Gastrocnemius medialis (tissue), 4 donors: ENCODE measurements around the gene LRRC15. TPM values are rescaled to one million over a fixed set of nuclear protein-coding genes. Genes with fewer than 3 reads are reported as not detected.

Source experiments
- ATAC-seq, 2 donors: fragments of 150-250 bp; one replicate each; pipeline ENCODE4 v1.9.1; 2016
- DNase-seq, 2 donors: peaks; one replicate each; pipeline ENCODE4 v3.0.0-alpha.2; 2019
- H3K27ac ChIP-seq, 4 donors: fragments of 200-600 bp; sonication (generic); 1 replicate in 1 of 4; 2 replicates in 3 of 4; pipeline ENCODE4 v1.5.1; 2016 to 2018; ENCODE audit warnings: mild to moderate bottlenecking in 2 of 4, moderate library complexity in 1 of 4
- H3K27me3 ChIP-seq, 3 donors: fragments of 200-600 bp; sonication (generic) in 2 of 3; 1 replicate in 1 of 3; 2 replicates in 2 of 3; pipeline versions ENCODE4 v1.5.1 to v1.6.0; 2016 to 2019; ENCODE audit warnings: mild to moderate bottlenecking in 1 of 3, moderate library complexity in 1 of 3
- H3K36me3 ChIP-seq, 2 donors: fragments of 200-600 bp; sonication (generic) in 1 of 2; one replicate each; pipeline ENCODE4 v1.5.1; 2017 to 2018
- H3K4me1 ChIP-seq, 2 donors: fragments of 200-600 bp; sonication (generic) in 1 of 2; one replicate each; pipeline ENCODE4 v1.5.1; 2016 to 2017; ENCODE audit warnings: mild to moderate bottlenecking in 2 of 2
- H3K4me3 ChIP-seq, 4 donors: fragments of 200-600 bp; sonication (generic) in 3 of 4; 1 replicate in 1 of 4; 2 replicates in 3 of 4; pipeline ENCODE4 v1.5.1; 2016 to 2019; ENCODE audit warnings: mild to moderate bottlenecking in 2 of 4
- H3K9me3 ChIP-seq, 3 donors: fragments of 200-600 bp; sonication (generic) in 2 of 3; 1 replicate in 1 of 3; 2 replicates in 2 of 3; pipeline ENCODE4 v1.5.1; 2016 to 2019
- POLR2A ChIP-seq, 2 donors: fragments of 450-650 bp; IDR thresholded peaks; one replicate each; pipeline ENCODE4 v1.6.1; 2017; ENCODE audit warnings: antibody characterized with exemption in 2 of 2, mild to moderate bottlenecking in 2 of 2, moderate library complexity in 2 of 2
- in situ Hi-C, 4 donors: fragments of 200-750 bp; cut with MboI; loops; one replicate each; pipeline versions ENCODE4 v1.15.0 to v1.8.0; 2017; ENCODE audit warnings: low sequenced_read_pairs in 4 of 4
- intact Hi-C: fragments of 100-400 bp; cut with DNase I; formaldehyde crosslinking; loops from one replicate; pipeline ENCODE4 v1.15.1; 2023; ENCODE audit warnings: low total_unique reads
- total RNA-seq, 4 donors: library from RNA; depleted of rRNA; stranded (reverse); fragments of >200 nt; gene quantifications; one replicate each; pipeline versions ENCODE4 v1.1.0 to v1.2.3, GENCODE V29; 2016
- TF ChIP-seq, protein P1 (sequence below), 5 experiments: fragments of 450-650 bp in 3 of 5; fragments of 200-600 bp in 2 of 5; sonication (generic) in 2 of 5; IDR thresholded peaks in 4 of 5; conservative IDR thresholded peaks in 1 of 5; 1 replicate in 4 of 5; 2 replicates in 1 of 5; pipeline ENCODE4 v1.5.1; 2016 to 2019; ENCODE audit warnings: antibody characterized with exemption in 5 of 5, mild to moderate bottlenecking in 3 of 5, moderate library complexity in 3 of 5

LRRC15 gene
- total RNA-seq, 4 donors from 2014 or later: 0.05 TPM; not detected in 3

DNA sequence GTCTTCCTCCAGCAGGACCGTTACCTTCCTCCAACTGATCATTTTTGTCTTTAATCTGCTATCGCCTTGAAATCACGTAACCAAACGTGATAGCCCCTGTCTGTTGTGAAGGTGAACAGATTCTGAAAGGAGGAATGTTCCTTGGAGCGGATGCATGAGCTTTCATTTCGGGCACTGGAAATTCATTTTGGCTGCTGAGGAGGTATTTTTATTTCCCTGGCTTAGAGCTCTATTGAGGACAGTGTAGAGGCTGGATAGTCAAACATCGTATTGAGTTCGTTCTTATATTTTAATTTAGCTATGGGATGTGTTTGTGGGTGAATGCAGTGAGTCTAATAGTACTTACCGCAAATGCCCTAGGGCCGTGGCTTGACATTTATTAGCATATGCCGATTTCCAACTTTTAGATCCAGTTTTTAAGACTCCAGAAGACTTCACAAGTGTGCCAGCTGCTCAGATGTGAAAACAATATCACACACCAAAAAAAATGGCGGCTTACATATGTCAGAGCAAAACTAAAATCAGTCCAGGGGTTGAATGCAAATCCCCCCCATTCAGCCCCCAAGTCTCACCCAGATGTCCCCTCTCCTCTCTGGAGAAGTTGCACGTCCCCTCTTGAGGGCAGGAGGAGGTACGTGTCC lies 40.5 kb downstream of the LRRC15 start:
- peaks cover 3 to 15% (median 5%) of the 10 kb centered on the region in 3 donors for H3K27me3 ChIP-seq
- H3K4me3 ChIP-seq: no peak overlapping the region
- peaks cover 6 to 9% of the 10 kb centered on the region in 2 donors for H3K4me1 ChIP-seq
- intact Hi-C loops (no loop called here), in situ Hi-C loops (loop anchor here in 2 of 4 donors (10.0 to 25.0 kb wide), 2 partner anchors 258 to 264 kb away; no protein-coding TSS in a partner anchor)
- H3K27ac ChIP-seq: no peak overlapping the region
- DNase-seq (no peak), ATAC-seq (no peak)
- no peak for TF ChIP-seq POLR2A (IDR thresholded peaks at IDR 0.05)
- H3K9me3 ChIP-seq: no peaks in the 10 kb centered on the region
- no peaks in the 10 kb centered on the region for H3K36me3 ChIP-seq

DNA sequence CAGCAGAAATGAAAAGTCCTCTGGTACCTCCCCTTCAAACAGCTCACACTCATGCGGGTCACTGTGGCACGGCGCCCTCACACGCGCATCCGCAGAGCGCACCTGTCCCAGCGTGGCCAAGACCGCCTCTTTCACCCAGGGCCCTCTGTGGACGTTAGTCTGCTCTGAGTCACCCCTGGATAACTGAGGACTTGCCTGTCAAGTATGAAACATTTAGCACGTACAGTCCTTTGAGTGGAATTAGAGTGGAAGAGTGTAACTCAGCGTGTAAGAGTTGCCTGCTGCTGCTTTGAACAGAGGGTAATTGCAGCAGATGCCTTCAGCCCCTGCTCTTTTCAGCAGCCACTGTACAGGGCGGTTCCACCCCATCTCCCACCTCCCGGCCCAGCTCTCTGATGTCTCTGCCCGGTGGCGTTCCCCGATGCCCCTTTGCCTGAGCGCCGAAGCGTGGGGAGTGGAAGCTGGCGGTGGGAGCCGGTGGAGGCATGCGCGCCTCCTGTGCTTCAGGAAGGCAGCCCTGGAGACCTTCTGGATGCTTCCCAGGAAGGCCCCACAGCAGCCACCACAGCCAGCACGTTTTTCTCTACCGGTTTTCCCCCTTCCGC lies 41.4 kb downstream of the LRRC15 start:
- intact Hi-C loops (no loop called here), in situ Hi-C loops (loop anchor here in 2 of 4 donors (10.0 to 25.0 kb wide), 2 partner anchors 259 to 263 kb away; no protein-coding TSS in a partner anchor)
- no peak overlapping the region for H3K4me3 ChIP-seq
- no peak for TF ChIP-seq POLR2A (IDR thresholded peaks at IDR 0.05)
- TF ChIP-seq, protein P1, sequence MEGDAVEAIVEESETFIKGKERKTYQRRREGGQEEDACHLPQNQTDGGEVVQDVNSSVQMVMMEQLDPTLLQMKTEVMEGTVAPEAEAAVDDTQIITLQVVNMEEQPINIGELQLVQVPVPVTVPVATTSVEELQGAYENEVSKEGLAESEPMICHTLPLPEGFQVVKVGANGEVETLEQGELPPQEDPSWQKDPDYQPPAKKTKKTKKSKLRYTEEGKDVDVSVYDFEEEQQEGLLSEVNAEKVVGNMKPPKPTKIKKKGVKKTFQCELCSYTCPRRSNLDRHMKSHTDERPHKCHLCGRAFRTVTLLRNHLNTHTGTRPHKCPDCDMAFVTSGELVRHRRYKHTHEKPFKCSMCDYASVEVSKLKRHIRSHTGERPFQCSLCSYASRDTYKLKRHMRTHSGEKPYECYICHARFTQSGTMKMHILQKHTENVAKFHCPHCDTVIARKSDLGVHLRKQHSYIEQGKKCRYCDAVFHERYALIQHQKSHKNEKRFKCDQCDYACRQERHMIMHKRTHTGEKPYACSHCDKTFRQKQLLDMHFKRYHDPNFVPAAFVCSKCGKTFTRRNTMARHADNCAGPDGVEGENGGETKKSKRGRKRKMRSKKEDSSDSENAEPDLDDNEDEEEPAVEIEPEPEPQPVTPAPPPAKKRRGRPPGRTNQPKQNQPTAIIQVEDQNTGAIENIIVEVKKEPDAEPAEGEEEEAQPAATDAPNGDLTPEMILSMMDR (IDR thresholded peaks at IDR 0.05 in 4 of 5, conservative IDR thresholded peaks at IDR 0.05 in 1 of 5): no peak
- H3K27me3 ChIP-seq: peaks cover 0 to 12% (median 2%) of the 10 kb centered on the region in 3 donors
- DNase-seq (no peak), ATAC-seq (no peak)
- peaks cover 7 to 12% of the 10 kb centered on the region in 2 donors for H3K4me1 ChIP-seq
- no peaks in the 10 kb centered on the region for H3K9me3 ChIP-seq
- H3K36me3 ChIP-seq: no peaks in the 10 kb centered on the region
- no peak overlapping the region for H3K27ac ChIP-seq

DNA sequence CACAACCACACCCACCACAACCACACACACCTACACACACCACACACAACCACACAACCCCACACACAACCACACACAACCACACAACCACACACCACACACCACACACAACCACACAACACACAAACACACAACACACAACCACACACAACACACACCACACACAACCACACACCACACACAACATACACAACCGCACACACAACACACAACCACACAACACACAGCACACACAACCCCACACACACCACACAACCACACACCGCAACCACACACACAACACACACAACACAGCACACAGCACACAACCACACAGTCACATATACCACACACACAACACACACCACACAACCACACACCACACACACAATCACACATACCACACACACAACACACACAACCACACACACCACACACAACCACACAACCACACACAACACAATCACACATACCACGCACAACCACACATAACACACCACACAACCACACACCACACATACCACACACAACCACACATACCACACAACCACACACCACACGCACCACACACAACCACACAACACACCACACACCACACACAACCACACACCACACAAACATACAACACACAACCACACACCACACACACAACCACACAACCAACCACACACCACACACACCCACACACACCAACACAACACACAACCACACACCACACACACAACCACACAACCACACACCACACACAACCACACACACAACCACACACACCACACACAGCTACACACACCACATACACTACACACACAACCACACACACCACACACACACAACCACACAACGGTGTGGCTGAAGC lies 42.1 kb downstream of the LRRC15 start:
- in situ Hi-C loops: loop anchor here in 2 of 4 donors (10.0 to 25.0 kb wide), 2 partner anchors 260 to 263 kb away; no protein-coding TSS in a partner anchor
- DNase-seq (no peak), ATAC-seq (no peak)
- Histone ChIP-seq H3K9me3 (no peaks in the 10 kb centered on the region), H3K36me3 (no peaks in the 10 kb centered on the region), H3K4me1 (peaks cover 7 to 13% of the 10 kb centered on the region in 2 donors), H3K4me3 (no peak overlapping the region), H3K27me3 (peaks cover 0 to 8% (median 0%) of the 10 kb centered on the region in 3 donors), H3K27ac (no peak overlapping the region)
- TF ChIP-seq, protein P1 (IDR thresholded peaks at IDR 0.05 in 4 of 5, conservative IDR thresholded peaks at IDR 0.05 in 1 of 5): no peak
- TF ChIP-seq POLR2A (IDR thresholded peaks at IDR 0.05): no peak
- intact Hi-C loops: no loop called here

DNA sequence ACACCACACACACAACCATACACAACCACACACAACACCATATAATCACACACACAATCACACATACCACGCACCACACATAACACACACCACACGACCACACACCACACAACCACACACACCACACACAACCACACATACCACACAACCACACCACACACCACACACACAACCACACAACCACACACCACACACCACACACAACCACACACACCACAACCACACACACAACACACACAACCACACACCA lies 42.6 kb downstream of the LRRC15 start:
- no peak for ATAC-seq
- no peak for TF ChIP-seq POLR2A (IDR thresholded peaks at IDR 0.05)
- TF ChIP-seq, protein P1 (IDR thresholded peaks at IDR 0.05 in 4 of 5, conservative IDR thresholded peaks at IDR 0.05 in 1 of 5): no peak
- Histone ChIP-seq H3K4me3 (no peak overlapping the region), H3K27ac (no peak overlapping the region), H3K27me3 (peaks cover 0 to 10% (median 0%) of the 10 kb centered on the region in 3 donors), H3K9me3 (no peaks in the 10 kb centered on the region), H3K36me3 (no peaks in the 10 kb centered on the region), H3K4me1 (peaks cover 7 to 13% of the 10 kb centered on the region in 2 donors)
- no peak for DNase-seq
- intact Hi-C loops (no loop called here), in situ Hi-C loops (loop anchor here in 2 of 4 donors (10.0 to 25.0 kb wide), 2 partner anchors 260 to 262 kb away; no protein-coding TSS in a partner anchor)
